ENCODE data around the gene LIPH.

- no peak for TF ChIP-seq EZH2phosphoT487 (IDR thresholded peaks at IDR 0.05; ENCODE audit: insufficient read depth, low read depth)
- TF ChIP-seq EZH2 (IDR thresholded peaks at IDR 0.05; ENCODE audit: insufficient read depth, poor library complexity, severe bottlenecking): no peak
Measured at GRCh38 chr3:185559706-185560090, 7.3 kb upstream of the LIPH start.

Data from GM23248 (cell line).